ENCODE results near the gene FAM83E.

FAM83E gene

GRCh38 chr19:48628486-48629296, 13.8 kb upstream of the FAM83E start:
- DNase-seq (ENCODE audit: low read depth, low spot score): no peak

GRCh38 chr19:48627865-48628314, 13.0 kb upstream of the FAM83E start:
- DNase-seq (ENCODE audit: low read depth, low spot score): no peak

- no peak for DNase-seq (ENCODE audit: low read depth, low spot score)
These were observed 12.5 kb upstream of the FAM83E start for GRCh38 chr19:48627201-48627864.

GRCh38 chr19:48625891-48626327, 11.0 kb upstream of the FAM83E start:
- DNase-seq (ENCODE audit: low read depth, low spot score): no peak

GRCh38 chr19:48624791-48625723, 10.2 kb upstream of the FAM83E start:
- no peak for DNase-seq (ENCODE audit: low read depth, low spot score)

- DNase-seq (ENCODE audit: low read depth, low spot score): peak; percentile 99
These were observed 9.3 kb upstream of the FAM83E start for GRCh38 chr19:48624067-48624594.

GRCh38 chr19:48623556-48624066, 8.7 kb upstream of the FAM83E start:
- DNase-seq (ENCODE audit: low read depth, low spot score): no peak

- DNase-seq (ENCODE audit: low read depth, low spot score): no peak
These were observed 5.1 kb upstream of the FAM83E start for GRCh38 chr19:48619692-48620585.

GRCh38 chr19:48618916-48619691, 4.2 kb upstream of the FAM83E start, which contains the start of the genes RPL18 and SPHK2:
Gene RPL18, minus strand, starts transcription at chr19:48619178. Its CDS starts 35 bp downstream, at chr19:48619143.
Gene SPHK2, plus strand, starts transcription at chr19:48619506. Its CDS starts 1,009 bp downstream, at chr19:48620515.
- peak; percentile 99 for DNase-seq (ENCODE audit: low read depth, low spot score)

GRCh38 chr19:48618278-48618915, 3.5 kb upstream of the FAM83E start:
- no peak for DNase-seq (ENCODE audit: low read depth, low spot score)

- DNase-seq (ENCODE audit: low read depth, low spot score): peak; percentile 39
These were observed 2.5 kb upstream of the FAM83E start for GRCh38 chr19:48617146-48617937.

- DNase-seq (ENCODE audit: low read depth, low spot score): no peak
These were observed 1.7 kb upstream of the FAM83E start for GRCh38 chr19:48616491-48617056.

GRCh38 chr19:48616041-48616436, 1.2 kb upstream of the FAM83E start:
- no peak for DNase-seq (ENCODE audit: low read depth, low spot score)

- peak; percentile 30 for DNase-seq (ENCODE audit: low read depth, low spot score)
These were observed 560 bp upstream of the FAM83E start for GRCh38 chr19:48615231-48616040.

GRCh38 chr19:48613852-48614435, 932 bp downstream of the FAM83E start:
- no peak for DNase-seq (ENCODE audit: low read depth, low spot score)
